Activated naive CD8-positive, alpha-beta T cell treated with anti-CD3 and anti-CD28 coated beads, Interleukin-2, amount 50 U/mL, for 24 hours (primary cell): Measurements from ENCODE around the gene FBXO9.

ENCODE experiments used
- ATAC-seq: fragments of 150-1000 bp; cut with Tn5 transposase; one replicate; pipeline ENCODE4 v1.10.0; 2021
- DNase-seq: peaks from one replicate; pipeline ENCODE4 v3.0.0; 2021
- H3K27ac Mint-ChIP-seq: one replicate; pipeline ENCODE4 v1.8.0; 2021; ENCODE audit warnings: mild to moderate bottlenecking, mixed read lengths
- H3K27me3 Mint-ChIP-seq: one replicate; pipeline ENCODE4 v1.8.0; 2021; ENCODE audit warnings: mixed read lengths
- H3K36me3 Mint-ChIP-seq: one replicate; pipeline ENCODE4 v1.8.0; 2021; ENCODE audit warnings: low read depth, mixed read lengths
- H3K4me1 Mint-ChIP-seq: one replicate; pipeline ENCODE4 v1.8.0; 2021; ENCODE audit warnings: mixed read lengths
- H3K4me3 Mint-ChIP-seq: one replicate; pipeline ENCODE4 v1.8.0; 2021; ENCODE audit warnings: mild to moderate bottlenecking, moderate library complexity, mixed read lengths
- H3K9me3 Mint-ChIP-seq: one replicate; pipeline ENCODE4 v1.8.0; 2021; ENCODE audit warnings: mixed read lengths

The FBXO9 gene

DNA sequence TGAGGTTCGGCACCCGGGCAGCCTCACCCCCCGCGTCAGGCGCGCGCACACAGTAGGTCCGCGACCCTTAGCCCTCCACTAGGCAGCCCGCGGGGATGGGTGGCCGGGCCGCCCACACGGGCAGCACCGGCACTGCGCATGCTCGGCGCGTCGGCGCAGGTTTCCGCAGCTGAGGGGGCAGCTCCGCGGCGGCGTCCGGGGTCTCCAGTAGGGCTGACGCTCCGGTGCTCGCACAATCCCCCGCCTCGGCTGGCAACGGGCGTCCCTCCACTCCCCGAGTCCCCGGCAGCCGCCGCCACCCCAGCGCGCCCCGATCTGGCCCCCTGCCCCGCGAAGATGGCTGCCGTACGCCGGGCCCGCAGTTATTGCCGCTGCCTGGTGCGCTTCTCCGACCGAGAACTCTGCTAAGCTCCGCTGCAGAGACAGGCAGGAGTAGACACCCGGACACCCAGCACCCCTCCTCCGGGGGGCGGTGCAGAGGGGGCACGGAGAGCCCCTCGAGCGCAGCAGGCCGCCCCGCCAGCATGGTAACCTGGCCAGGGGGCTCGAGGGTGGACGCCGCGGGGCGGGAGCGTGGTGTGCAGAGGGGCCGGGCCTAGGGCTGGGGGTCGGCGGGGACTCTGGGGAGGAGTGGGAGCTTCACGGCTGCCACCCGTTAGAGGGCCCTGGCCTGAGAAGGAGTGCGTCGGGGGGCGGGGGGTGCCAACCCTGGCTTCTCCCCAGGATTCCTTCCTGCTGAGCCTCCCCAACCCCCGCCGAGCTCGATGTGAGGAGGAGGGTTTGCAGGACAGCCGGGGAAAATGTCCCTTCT, at the start of gene FBXO9:
Gene FBXO9 (plus strand): TSS at position 139 of the 811 bp plus-strand sequence. CDS start 386 bp downstream, at position 525.
- Mint-ChIP-seq H3K4me3 (peak within 1 kb of the TSS; percentile 90), H3K9me3 (no peaks in the 10 kb centered on the region), H3K27me3 (no peaks in the 10 kb centered on the region), H3K4me1 (peaks cover 52% of the 10 kb centered on the region), H3K27ac (peak within 1 kb of the TSS; percentile 94), H3K36me3 (peaks cover 3% of the 10 kb centered on the region)
- peak; percentile 84 for DNase-seq
- peak; percentile 59 for ATAC-seq

GRCh38 chr6:53015486-53015885, 49.7 kb upstream of the FBXO9 start:
- Mint-ChIP-seq H3K9me3 (no peaks in the 10 kb centered on the region), H3K27me3 (no peaks in the 10 kb centered on the region), H3K4me3 (no peak overlapping the region), H3K27ac (no peak overlapping the region), H3K4me1 (no peaks in the 10 kb centered on the region), H3K36me3 (peaks cover 13% of the 10 kb centered on the region)
- DNase-seq, result no peak
- ATAC-seq, result no peak

DNA sequence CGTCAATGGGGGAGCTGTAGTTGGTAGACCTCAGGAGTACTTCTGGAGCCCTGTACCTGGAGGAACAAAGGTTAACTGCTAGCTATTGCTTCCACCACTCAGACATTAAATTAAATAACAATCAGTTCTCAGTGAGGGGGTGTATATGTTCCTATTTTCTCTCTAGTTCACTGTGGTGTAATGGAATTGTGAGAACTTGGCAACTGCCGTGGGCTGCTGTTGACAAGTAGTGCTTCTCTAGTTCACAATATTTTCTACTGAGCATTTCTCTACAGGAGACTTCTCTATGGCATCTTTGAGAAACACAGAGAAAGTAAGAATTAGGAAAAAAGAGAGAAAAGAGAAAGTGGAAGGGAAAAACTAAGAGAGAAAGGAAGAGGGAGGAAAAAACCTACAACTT, 46.8 kb upstream of the FBXO9 start:
- H3K27me3 Mint-ChIP-seq, result no peaks in the 10 kb centered on the region
- H3K4me3 Mint-ChIP-seq, result no peak overlapping the region
- ATAC-seq (no peak), DNase-seq (no peak)
- H3K9me3 Mint-ChIP-seq, result no peaks in the 10 kb centered on the region
- H3K27ac Mint-ChIP-seq, result no peak overlapping the region
- H3K4me1 Mint-ChIP-seq, result peaks cover 2% of the 10 kb centered on the region
- H3K36me3 Mint-ChIP-seq, result peaks cover 12% of the 10 kb centered on the region

- Mint-ChIP-seq H3K4me3 (no peak overlapping the region), H3K36me3 (peaks cover 14% of the 10 kb centered on the region), H3K27ac (no peak overlapping the region), H3K9me3 (no peaks in the 10 kb centered on the region), H3K4me1 (peaks cover 10% of the 10 kb centered on the region), H3K27me3 (no peaks in the 10 kb centered on the region)
- peak; percentile 59 for ATAC-seq
- DNase-seq, result no peak
These were observed 45.0 kb upstream of the FBXO9 start for GRCh38 chr6:53020005-53020744.

GRCh38 chr6:53023323-53023722, 41.9 kb upstream of the FBXO9 start:
- Mint-ChIP-seq H3K4me1 (peaks cover 30% of the 10 kb centered on the region), H3K27me3 (no peaks in the 10 kb centered on the region), H3K36me3 (peaks cover 11% of the 10 kb centered on the region), H3K9me3 (no peaks in the 10 kb centered on the region), H3K4me3 (no peak overlapping the region), H3K27ac (no peak overlapping the region)
- DNase-seq (no peak), ATAC-seq (no peak)

GRCh38 chr6:53026526-53026925, 38.7 kb upstream of the FBXO9 start:
- ATAC-seq (peak; percentile 75), DNase-seq (no peak)
- Mint-ChIP-seq H3K27me3 (no peaks in the 10 kb centered on the region), H3K9me3 (no peaks in the 10 kb centered on the region), H3K4me3 (peak overlapping the region; percentile 22), H3K4me1 (peaks cover 33% of the 10 kb centered on the region), H3K27ac (peak overlapping the region; percentile 91), H3K36me3 (peaks cover 27% of the 10 kb centered on the region)

GRCh38 chr6:53027131-53027718, 38.0 kb upstream of the FBXO9 start:
- ATAC-seq (peak; percentile 65), DNase-seq (no peak)
- Mint-ChIP-seq H3K27ac (peak overlapping the region; percentile 91), H3K27me3 (no peaks in the 10 kb centered on the region), H3K4me3 (peak overlapping the region; percentile 22), H3K4me1 (peaks cover 33% of the 10 kb centered on the region), H3K9me3 (no peaks in the 10 kb centered on the region), H3K36me3 (peaks cover 27% of the 10 kb centered on the region)

GRCh38 chr6:53028467-53028866, 36.7 kb upstream of the FBXO9 start:
- Mint-ChIP-seq H3K27ac (peak overlapping the region; percentile 7), H3K4me1 (peaks cover 33% of the 10 kb centered on the region), H3K9me3 (no peaks in the 10 kb centered on the region), H3K27me3 (no peaks in the 10 kb centered on the region), H3K36me3 (peaks cover 28% of the 10 kb centered on the region), H3K4me3 (no peak overlapping the region)
- ATAC-seq, result no peak
- DNase-seq, result no peak

GRCh38 chr6:53029257-53029656, 35.9 kb upstream of the FBXO9 start:
- Mint-ChIP-seq H3K4me3 (no peak overlapping the region), H3K36me3 (peaks cover 28% of the 10 kb centered on the region), H3K9me3 (no peaks in the 10 kb centered on the region), H3K27me3 (no peaks in the 10 kb centered on the region), H3K27ac (peak overlapping the region; percentile 7), H3K4me1 (peaks cover 31% of the 10 kb centered on the region)
- DNase-seq (no peak), ATAC-seq (peak; percentile 53)

DNA sequence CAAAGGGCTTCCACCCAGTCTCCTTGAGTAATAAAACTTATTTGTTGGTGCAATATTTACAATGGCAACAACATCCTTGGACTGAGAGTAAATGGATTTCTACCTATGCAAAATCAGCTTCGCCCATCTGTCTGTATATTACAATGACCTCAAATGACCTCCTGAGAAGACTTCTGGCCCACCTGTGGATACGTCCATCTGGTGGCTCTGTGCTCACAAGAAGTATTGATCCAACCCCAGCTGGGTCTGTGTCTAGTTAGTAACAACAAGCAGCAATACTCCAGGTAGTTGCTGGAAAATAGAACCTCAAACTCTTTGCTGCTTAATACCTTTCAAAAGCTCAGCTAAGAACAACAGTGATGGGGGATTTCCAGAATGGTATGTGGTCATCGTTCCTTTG, 35.4 kb upstream of the FBXO9 start:
- H3K4me1 Mint-ChIP-seq, result peaks cover 28% of the 10 kb centered on the region
- ATAC-seq (no peak), DNase-seq (no peak)
- H3K36me3 Mint-ChIP-seq, result peaks cover 29% of the 10 kb centered on the region
- H3K9me3 Mint-ChIP-seq, result no peaks in the 10 kb centered on the region
- H3K27ac Mint-ChIP-seq, result peak overlapping the region; percentile 7
- H3K4me3 Mint-ChIP-seq, result no peak overlapping the region
- H3K27me3 Mint-ChIP-seq, result no peaks in the 10 kb centered on the region

GRCh38 chr6:53031281-53031680, 33.9 kb upstream of the FBXO9 start:
- Mint-ChIP-seq H3K4me1 (peaks cover 19% of the 10 kb centered on the region), H3K27me3 (no peaks in the 10 kb centered on the region), H3K36me3 (peaks cover 35% of the 10 kb centered on the region), H3K27ac (no peak overlapping the region), H3K9me3 (no peaks in the 10 kb centered on the region), H3K4me3 (no peak overlapping the region)
- DNase-seq, result no peak
- ATAC-seq, result no peak

GRCh38 chr6:53032849-53033248, 32.4 kb upstream of the FBXO9 start:
- Mint-ChIP-seq H3K4me3 (no peak overlapping the region), H3K27ac (no peak overlapping the region), H3K27me3 (no peaks in the 10 kb centered on the region), H3K4me1 (peaks cover 6% of the 10 kb centered on the region), H3K36me3 (peaks cover 33% of the 10 kb centered on the region), H3K9me3 (no peaks in the 10 kb centered on the region)
- ATAC-seq, result no peak
- no peak for DNase-seq

GRCh38 chr6:53033764-53034163, 31.4 kb upstream of the FBXO9 start:
- ATAC-seq (no peak), DNase-seq (no peak)
- Mint-ChIP-seq H3K4me3 (no peak overlapping the region), H3K27me3 (no peaks in the 10 kb centered on the region), H3K27ac (no peak overlapping the region), H3K4me1 (peaks cover 6% of the 10 kb centered on the region), H3K36me3 (peaks cover 32% of the 10 kb centered on the region), H3K9me3 (no peaks in the 10 kb centered on the region)

GRCh38 chr6:53035549-53036213, 29.5 kb upstream of the FBXO9 start:
- Mint-ChIP-seq H3K27me3 (no peaks in the 10 kb centered on the region), H3K4me1 (no peaks in the 10 kb centered on the region), H3K4me3 (no peak overlapping the region), H3K36me3 (peaks cover 36% of the 10 kb centered on the region), H3K9me3 (no peaks in the 10 kb centered on the region), H3K27ac (no peak overlapping the region)
- no peak for DNase-seq
- ATAC-seq, result no peak
